GM18526 (cell line): ENCODE data around the gene LRRC39.

Experiments
- POLR2A ChIP-seq: IDR thresholded peaks from 3 replicates; pipeline ENCODE4 v1.6.1; 2011; ENCODE audit not compliant: insufficient read length; ENCODE audit errors: extremely low read depth

LRRC39 gene

GRCh38 chr1:100151679-100152078 lies 26.4 kb downstream of the LRRC39 start:
- TF ChIP-seq POLR2A = no peak

GRCh38 chr1:100147875-100148274 lies 30.2 kb downstream of the LRRC39 start:
- TF ChIP-seq POLR2A = no peak

GRCh38 chr1:100146958-100147357 lies 31.1 kb downstream of the LRRC39 start:
- TF ChIP-seq POLR2A = no peak

GRCh38 chr1:100145116-100145515 lies 32.9 kb downstream of the LRRC39 start:
- no peak for TF ChIP-seq POLR2A

GRCh38 chr1:100142343-100142742 lies 35.7 kb downstream of the LRRC39 start:
- TF ChIP-seq POLR2A = no peak

- no peak for TF ChIP-seq POLR2A
Measured at GRCh38 chr1:100141192-100141591, 36.9 kb downstream of the LRRC39 start.

GRCh38 chr1:100137602-100138001 lies 40.5 kb downstream of the LRRC39 start:
- no peak for TF ChIP-seq POLR2A

- no peak for TF ChIP-seq POLR2A
Measured at GRCh38 chr1:100134872-100135271, 43.2 kb downstream of the LRRC39 start.

- TF ChIP-seq POLR2A = peak; percentile 72
Measured at GRCh38 chr1:100132566-100133477, 45.2 kb downstream of the LRRC39 start, which contains the start of the genes SASS6 and TRMT13. Gene SASS6 (minus strand): TSS chr1:100132930. CDS start chr1:100132814, 116 bp downstream. Gene TRMT13 (plus strand): TSS chr1:100133163. CDS start chr1:100133169, 6 bp downstream.

- TF ChIP-seq POLR2A = no peak
Measured at GRCh38 chr1:100131623-100132022, 46.4 kb downstream of the LRRC39 start.

GRCh38 chr1:100130552-100131077 lies 47.4 kb downstream of the LRRC39 start:
- no peak for TF ChIP-seq POLR2A

- TF ChIP-seq POLR2A = no peak
Measured at GRCh38 chr1:100127226-100127625, 50.8 kb downstream of the LRRC39 start.

GRCh38 chr1:100122177-100122576 lies 55.9 kb downstream of the LRRC39 start:
- TF ChIP-seq POLR2A = no peak

GRCh38 chr1:100115524-100115923 lies 62.5 kb downstream of the LRRC39 start:
- no peak for TF ChIP-seq POLR2A

GRCh38 chr1:100109554-100110066 lies 68.4 kb downstream of the LRRC39 start:
- TF ChIP-seq POLR2A = no peak

- no peak for TF ChIP-seq POLR2A
Measured at GRCh38 chr1:100107696-100108095, 70.4 kb downstream of the LRRC39 start.
